GM11168 (cell line): ENCODE data around the gene USP13.
"Not testable (repeated sequence)": the region's sequence is repeated elsewhere in the genome, so short reads cannot be mapped to it uniquely, and the experiment has no call there.

ENCODE experiments used
- in situ Hi-C: fragments of 300-500 bp; cut with MboI; formaldehyde crosslinking; loops from one replicate; pipeline ENCODE4 v1.12.0; 2022; ENCODE audit warnings: low sequenced_read_pairs; ENCODE audit not compliant: unreplicated experiment

The USP13 gene

GRCh38 chr3:179775416-179776122 lies 122.7 kb downstream of the USP13 start:
- in situ Hi-C loops = no loop called here

DNA sequence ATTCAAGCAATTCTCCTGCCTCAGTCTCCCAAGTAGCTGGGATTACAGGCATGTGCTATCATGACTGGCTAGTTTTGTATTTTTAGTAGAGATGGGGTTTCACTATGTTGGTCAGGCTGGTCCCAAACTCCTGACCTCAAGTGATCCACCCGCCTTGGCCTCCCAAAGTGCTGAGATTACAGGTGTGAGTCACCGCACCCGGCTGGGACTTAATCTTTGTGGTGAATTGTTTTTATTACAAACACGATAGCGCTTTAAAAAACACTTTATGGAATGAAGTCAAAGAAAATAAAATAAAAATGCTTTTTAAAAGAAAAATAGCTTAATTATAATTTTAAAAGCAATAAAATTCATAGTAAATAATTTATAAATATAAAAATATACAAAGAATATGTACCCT lies 130.0 kb downstream of the USP13 start:
- in situ Hi-C loops = not testable (repeated sequence)

DNA sequence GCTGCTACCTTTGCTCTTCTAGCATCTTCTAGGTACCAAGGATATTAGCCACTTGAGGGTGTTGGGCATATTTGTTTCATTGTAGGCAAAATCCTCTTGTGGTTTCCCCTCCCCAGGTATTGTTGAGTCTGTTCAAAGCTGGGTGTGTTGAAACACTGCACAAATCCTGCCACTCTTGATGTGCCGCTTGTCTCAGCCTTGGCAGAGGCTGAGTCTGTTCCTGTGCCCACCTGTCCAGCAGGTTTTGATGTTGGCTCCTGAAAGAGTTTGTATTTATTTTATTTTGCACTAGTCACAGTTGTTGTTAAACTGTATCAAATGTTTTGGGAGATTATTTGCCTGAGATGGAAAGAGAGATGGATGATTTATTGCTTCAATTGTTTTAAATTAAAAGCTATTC lies 136.2 kb downstream of the USP13 start:
- in situ Hi-C loops = no loop called here

- in situ Hi-C loops = no loop called here
Observed at GRCh38 chr3:179791793-179792192, 139.0 kb downstream of the USP13 start.

GRCh38 chr3:179794355-179794754 lies 141.5 kb downstream of the USP13 start:
- in situ Hi-C loops = no loop called here

DNA sequence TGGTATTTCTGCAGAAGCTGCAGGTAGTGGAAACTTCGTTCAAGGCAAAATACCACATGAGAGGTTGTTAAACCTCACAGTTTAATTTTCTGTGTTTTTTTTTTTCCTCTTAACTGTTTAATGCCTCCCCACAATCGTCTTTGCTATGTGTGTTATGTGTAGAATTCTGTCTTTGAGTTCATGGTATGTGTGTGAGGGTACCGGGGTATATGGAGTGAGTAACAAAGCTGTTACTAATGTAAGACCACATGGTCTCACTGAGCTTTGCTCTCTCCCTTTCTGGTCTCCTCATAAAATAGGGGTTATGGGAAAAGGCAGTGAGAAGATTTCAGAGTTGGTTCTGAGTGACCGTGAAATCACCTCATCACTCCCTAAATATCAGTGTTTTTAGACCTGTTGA lies 143.6 kb downstream of the USP13 start:
- in situ Hi-C loops = no loop called here

GRCh38 chr3:179797192-179797591 lies 144.4 kb downstream of the USP13 start:
- in situ Hi-C loops = no loop called here

- in situ Hi-C loops = no loop called here
Observed at GRCh38 chr3:179801263-179801662, 148.4 kb downstream of the USP13 start.

DNA sequence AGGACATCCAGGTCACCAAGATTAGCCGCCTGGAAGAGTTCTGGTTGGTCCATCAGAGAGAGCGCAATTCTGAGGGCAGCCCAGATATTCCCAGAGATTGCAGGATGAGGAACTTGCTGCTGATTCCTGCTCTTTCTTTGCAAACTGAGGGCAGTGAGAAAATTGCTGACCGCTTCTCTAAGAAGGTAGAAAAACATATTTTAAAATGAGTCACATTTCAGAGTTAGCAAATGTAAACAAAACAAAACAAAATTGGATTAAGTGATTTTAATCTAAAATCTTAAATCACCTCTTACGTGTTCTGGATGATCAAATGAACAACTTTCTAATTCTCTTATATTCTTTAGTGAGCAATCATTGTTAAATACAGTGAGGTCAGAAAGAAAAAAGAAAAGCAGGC lies 149.0 kb downstream of the USP13 start:
- in situ Hi-C loops = no loop called here

GRCh38 chr3:179806177-179806576 lies 153.3 kb downstream of the USP13 start:
- in situ Hi-C loops = no loop called here

GRCh38 chr3:179807588-179807987 lies 154.7 kb downstream of the USP13 start:
- in situ Hi-C loops = no loop called here

GRCh38 chr3:179809639-179810038 lies 156.8 kb downstream of the USP13 start:
- in situ Hi-C loops = no loop called here

- in situ Hi-C loops = no loop called here
Observed at GRCh38 chr3:179811321-179812095, 158.7 kb downstream of the USP13 start.

- in situ Hi-C loops = no loop called here
Observed at GRCh38 chr3:179812096-179812382, 159.2 kb downstream of the USP13 start.

- in situ Hi-C loops = no loop called here
Observed at GRCh38 chr3:179819379-179819778, 166.5 kb downstream of the USP13 start.

GRCh38 chr3:179822296-179822695 lies 169.5 kb downstream of the USP13 start:
- in situ Hi-C loops = no loop called here

DNA sequence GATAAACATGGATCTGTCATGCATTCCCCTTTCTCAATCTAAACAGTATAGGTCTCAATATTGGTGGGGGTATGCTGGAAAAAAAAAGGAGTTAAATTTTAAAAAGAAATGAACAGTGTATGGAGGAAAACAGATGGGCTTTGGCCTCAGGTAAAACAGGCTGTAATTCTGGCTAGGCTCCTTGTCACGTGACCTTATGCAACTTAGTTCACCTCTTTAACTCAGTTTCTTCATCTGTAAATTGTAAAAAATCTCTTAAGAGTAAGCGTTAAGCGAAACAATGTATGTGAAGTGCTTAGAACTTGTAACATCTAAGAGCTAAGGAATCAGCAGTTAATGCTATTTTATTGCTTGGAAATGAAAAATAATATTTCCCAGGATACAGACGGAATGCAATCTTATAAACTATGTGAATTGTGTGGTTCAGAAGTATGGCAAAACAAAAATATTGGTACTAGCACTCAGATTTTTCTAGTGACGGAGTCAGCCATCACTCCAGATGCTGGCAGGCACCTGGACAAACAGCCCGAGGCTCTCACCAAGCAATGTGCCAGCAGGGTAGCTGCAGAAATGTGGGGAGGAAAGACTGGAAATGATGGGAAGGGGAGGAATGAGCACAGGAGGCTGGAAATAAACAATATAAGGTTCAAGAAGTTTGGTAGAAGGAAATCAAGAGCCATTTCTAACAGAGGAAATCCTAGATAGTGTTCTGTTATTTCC lies 172.8 kb downstream of the USP13 start:
- in situ Hi-C loops = no loop called here

- in situ Hi-C loops = no loop called here
Observed at GRCh38 chr3:179826247-179826637, 173.4 kb downstream of the USP13 start.

GRCh38 chr3:179828738-179829137 lies 175.9 kb downstream of the USP13 start:
- in situ Hi-C loops = no loop called here

GRCh38 chr3:179829401-179829800 lies 176.6 kb downstream of the USP13 start:
- in situ Hi-C loops = no loop called here

DNA sequence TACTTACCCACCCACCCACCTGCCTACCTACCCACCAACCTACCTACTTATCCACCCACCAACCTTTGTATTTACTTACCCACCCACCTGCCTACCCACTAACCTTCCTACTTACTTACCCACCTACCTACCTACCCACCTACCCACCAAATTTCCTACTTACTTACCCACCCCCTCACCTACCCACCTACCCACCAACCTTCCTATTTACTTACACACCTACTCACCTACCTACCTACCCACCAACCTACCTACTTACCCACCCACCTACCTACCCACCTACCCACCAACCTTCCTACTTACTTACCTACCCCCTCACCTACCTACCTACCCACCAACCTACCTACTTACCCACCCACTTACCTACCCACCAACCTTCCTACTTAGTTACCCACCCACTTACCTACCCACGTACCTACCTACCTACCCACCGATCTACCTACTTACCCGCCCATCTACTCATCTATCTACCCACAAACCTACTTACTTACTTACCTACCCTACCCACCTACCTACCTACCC lies 179.6 kb downstream of the USP13 start:
- in situ Hi-C loops = no loop called here
